Measurements from ENCODE around the gene TAS2R7. TPM values are rescaled to one million over a fixed set of nuclear protein-coding genes. Genes with fewer than 3 reads are reported as not detected.
A peak's percentile ranks its signal among the peaks of the same experiment; 100 is the strongest.
"Not testable (repeated sequence)": the region's sequence is repeated elsewhere in the genome, so short reads cannot be mapped to it uniquely, and the experiment has no call there.

The TAS2R7 gene
- polyA plus RNA-seq, 2 of the 4 experiments (the other 2 are of a cell fraction): not detected

GRCh38 chr12:10801741-10802140 lies 686 bp downstream of the TAS2R7 start:
- POLR2A ChIA-PET: no interaction called here
- H3K27ac ChIP-seq: no peak overlapping the region
- WGBS (ENCODE audit: missing lambda C conversion rate): 2% methylated on average over 5 of the region's 5 CpGs
- CTCF ChIA-PET: interaction anchor here (0.9 kb wide), 1 partner anchor 17 kb away, joined by 3 read pairs; no protein-coding TSS in a partner anchor
- no peaks in the 10 kb centered on the region for H3K4me1 ChIP-seq
- TF ChIP-seq MAX (IDR thresholded peaks at IDR 0.05) (no peak), ZC3H11A (IDR thresholded peaks at IDR 0.05) (no peak), NFE2L2 (conservative IDR thresholded peaks at IDR 0.05; ENCODE audit: low read length) (no peak), JUN (IDR thresholded peaks at IDR 0.05) (no peak), TP53 (CRISPR knock-in tag; IDR thresholded peaks at IDR 0.05) (no peak)
- no peak overlapping the region for H3K4me3 ChIP-seq
- ATAC-seq (no peak), DNase-seq (ENCODE audit: low read depth in 1 of 2, low spot score in 1 of 2) (no peak), FAIRE-seq (no peak)
- no peak overlapping the region for H3K4me2 ChIP-seq
- H3K9me3 ChIP-seq: no peaks in the 10 kb centered on the region

- no peak for TF ChIP-seq ZSCAN20 (CRISPR knock-in tag; IDR thresholded peaks at IDR 0.05)
- no peak for TF ChIP-seq PHF8 (IDR thresholded peaks at IDR 0.05; ENCODE audit: borderline replicate concordance, low read depth)
- no peak overlapping the region for H3K4me3 ChIP-seq
- WGBS (ENCODE audit: missing lambda C conversion rate): 4% methylated on average over 2 of the region's 2 CpGs
- ChIA-PET CTCF (no interaction called here), POLR2A (no interaction called here)
- ATAC-seq (no peak), DNase-seq (ENCODE audit: low read depth in 1 of 2, low spot score in 1 of 2) (no peak), FAIRE-seq (no peak)
- H3K4me1 ChIP-seq: no peaks in the 10 kb centered on the region
- H3K9me3 ChIP-seq: no peaks in the 10 kb centered on the region
- no peak overlapping the region for H3K4me2 ChIP-seq
- H3K27ac ChIP-seq: no peak overlapping the region
Measured at GRCh38 chr12:10794222-10794621, 8.2 kb downstream of the TAS2R7 start.

- DNase-seq (ENCODE audit: low read depth in 1 of 2, low spot score in 1 of 2); H3K9me3 ChIP-seq; H3K27ac ChIP-seq; H3K4me3 ChIP-seq; CTCF ChIA-PET; POLR2A ChIA-PET; FAIRE-seq; H3K4me1 ChIP-seq; ATAC-seq; H3K4me2 ChIP-seq: not testable (repeated sequence)
- 62% methylated on average over 4 of the region's 4 CpGs for WGBS (ENCODE audit: missing lambda C conversion rate)
Measured at GRCh38 chr12:10791769-10792168, 10.7 kb downstream of the TAS2R7 start.

- CTCF ChIA-PET: interaction anchor here (1.1 kb wide), 1 partner anchor 12 kb away, joined by 6 read pairs; no protein-coding TSS in a partner anchor
- POLR2A ChIA-PET: no interaction called here
- FAIRE-seq: no peak
Measured at GRCh38 chr12:10783252-10783651, 19.2 kb downstream of the TAS2R7 start.

GRCh38 chr12:10779103-10779502 lies 23.3 kb downstream of the TAS2R7 start:
- Histone ChIP-seq H3K4me1 (no peaks in the 10 kb centered on the region), H3K4me2 (no peak overlapping the region), H3K4me3 (no peak overlapping the region), H3K9me3 (no peaks in the 10 kb centered on the region), H3K27ac (no peak overlapping the region)
- DNase-seq (ENCODE audit: low read depth in 1 of 2, low spot score in 1 of 2) (no peak), FAIRE-seq (no peak), ATAC-seq (no peak)
- CTCF ChIA-PET: interaction anchor here (1.3 to 2.1 kb wide), 2 partner anchors 9 to 708 kb away, joined by 8 to 16 read pairs; no protein-coding TSS in a partner anchor
- 42% methylated on average over 2 of the region's 2 CpGs for WGBS (ENCODE audit: missing lambda C conversion rate)
- TF ChIP-seq MYC (IDR thresholded peaks at IDR 0.05; ENCODE audit: borderline replicate concordance, low read length): no peak
- TF ChIP-seq TP53 (CRISPR knock-in tag; IDR thresholded peaks at IDR 0.05): no peak
- no peak for TF ChIP-seq GATA3 (IDR thresholded peaks at IDR 0.05; ENCODE audit: borderline replicate concordance)
- TF ChIP-seq ZNF302 (CRISPR knock-in tag; IDR thresholded peaks at IDR 0.05): no peak
- no peak for TF ChIP-seq BCL3 (IDR thresholded peaks at IDR 0.05)
- TF ChIP-seq TFCP2L1 (CRISPR knock-in tag; IDR thresholded peaks at IDR 0.05): no peak
- TF ChIP-seq MAX (IDR thresholded peaks at IDR 0.05): no peak
- no peak for TF ChIP-seq CBX8 (IDR thresholded peaks at IDR 0.05)
- TF ChIP-seq JUN (IDR thresholded peaks at IDR 0.05): no peak
- no peak for TF ChIP-seq POLR2A (IDR thresholded peaks at IDR 0.05; ENCODE audit: low read length)
- no peak for TF ChIP-seq RNF2 (IDR thresholded peaks at IDR 0.05; ENCODE audit: borderline replicate concordance, low read depth)
- TF ChIP-seq SREBF2 (IDR thresholded peaks at IDR 0.05): no peak
- TF ChIP-seq PHF8 (IDR thresholded peaks at IDR 0.05; ENCODE audit: borderline replicate concordance, low read depth): no peak
- TF ChIP-seq HDAC2 (IDR thresholded peaks at IDR 0.05): no peak
- no peak for TF ChIP-seq PBX3 (IDR thresholded peaks at IDR 0.05)
- TF ChIP-seq RCOR1 (IDR thresholded peaks at IDR 0.05; ENCODE audit: low read depth, low read length): no peak
- no peak for TF ChIP-seq CHD2 (IDR thresholded peaks at IDR 0.05; ENCODE audit: low read length, partially characterized antibody)
- POLR2A ChIA-PET: no interaction called here

More at GRCh38 chr12:10783252-10783651, 19.2 kb downstream of the TAS2R7 start:
- H3K27ac ChIP-seq: no peak overlapping the region
- DNase-seq (ENCODE audit: low read depth in 1 of 2, low spot score in 1 of 2) (no peak), ATAC-seq (no peak)
- no peaks in the 10 kb centered on the region for H3K4me1 ChIP-seq
- no peaks in the 10 kb centered on the region for H3K9me3 ChIP-seq
- H3K4me3 ChIP-seq: no peak overlapping the region
- 45% methylated on average over 5 of the region's 5 CpGs for WGBS (ENCODE audit: missing lambda C conversion rate)
- H3K4me2 ChIP-seq: no peak overlapping the region
- 0 out of 4 replicates have a peak, but pooled peaks of 1 of the 2 experiments have one; percentile 4 for TF ChIP-seq CEBPB (IDR thresholded peaks at IDR 0.05)
- no peak for TF ChIP-seq TFCP2L1 (CRISPR knock-in tag; IDR thresholded peaks at IDR 0.05)
